Epithelial cell of esophagus (primary cell): ENCODE measurements around the gene RAPGEF1.

ENCODE experiments used
- DNase-seq: peaks from one replicate; pipeline ENCODE4 v3.0.0; 2010; ENCODE audit warnings: low read depth
- H3K4me3 ChIP-seq: 2 replicates; pipeline ENCODE4 v1.5.1; 2011; ENCODE audit warnings: mild to moderate bottlenecking, low read length, control low read depth
- TF ChIP-seq, protein P1 (sequence below): IDR thresholded peaks from 2 replicates; pipeline ENCODE4 v1.5.1; 2011; ENCODE audit warnings: low read depth, mild to moderate bottlenecking, low read length, control low read depth, inconsistent platforms; ENCODE audit not compliant: insufficient read depth; ENCODE audit errors: missing control alignments

The RAPGEF1 gene

DNA sequence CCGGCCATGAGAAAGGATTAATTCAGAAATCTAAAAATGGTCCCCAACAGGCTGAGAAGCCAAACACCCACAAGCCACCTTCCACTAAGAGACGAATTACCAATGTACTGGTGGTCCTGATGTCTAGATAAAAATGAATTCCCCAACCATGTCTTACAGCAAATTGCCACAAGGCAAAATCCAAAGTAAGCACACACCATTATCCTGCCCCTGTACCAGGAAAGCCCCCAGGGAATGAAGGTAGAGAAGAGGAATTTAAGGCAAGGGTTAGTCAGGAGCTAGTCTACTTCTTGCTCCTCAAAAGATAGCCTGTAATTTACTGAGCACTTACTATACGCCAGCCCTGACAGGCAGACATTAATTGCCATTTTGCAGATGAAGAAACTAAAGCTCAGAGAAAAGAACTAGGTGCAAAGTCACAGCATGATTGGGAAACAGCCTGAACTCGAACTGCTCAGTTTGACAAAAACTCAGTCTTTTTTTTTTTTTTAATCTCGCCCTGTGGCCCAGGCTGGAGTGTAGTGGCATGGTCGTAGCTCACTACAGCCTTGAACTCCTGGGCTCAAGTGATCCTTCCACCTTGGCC is 64.3 kb downstream of the RAPGEF1 start:
- H3K4me3 ChIP-seq, result no peak overlapping the region

DNA sequence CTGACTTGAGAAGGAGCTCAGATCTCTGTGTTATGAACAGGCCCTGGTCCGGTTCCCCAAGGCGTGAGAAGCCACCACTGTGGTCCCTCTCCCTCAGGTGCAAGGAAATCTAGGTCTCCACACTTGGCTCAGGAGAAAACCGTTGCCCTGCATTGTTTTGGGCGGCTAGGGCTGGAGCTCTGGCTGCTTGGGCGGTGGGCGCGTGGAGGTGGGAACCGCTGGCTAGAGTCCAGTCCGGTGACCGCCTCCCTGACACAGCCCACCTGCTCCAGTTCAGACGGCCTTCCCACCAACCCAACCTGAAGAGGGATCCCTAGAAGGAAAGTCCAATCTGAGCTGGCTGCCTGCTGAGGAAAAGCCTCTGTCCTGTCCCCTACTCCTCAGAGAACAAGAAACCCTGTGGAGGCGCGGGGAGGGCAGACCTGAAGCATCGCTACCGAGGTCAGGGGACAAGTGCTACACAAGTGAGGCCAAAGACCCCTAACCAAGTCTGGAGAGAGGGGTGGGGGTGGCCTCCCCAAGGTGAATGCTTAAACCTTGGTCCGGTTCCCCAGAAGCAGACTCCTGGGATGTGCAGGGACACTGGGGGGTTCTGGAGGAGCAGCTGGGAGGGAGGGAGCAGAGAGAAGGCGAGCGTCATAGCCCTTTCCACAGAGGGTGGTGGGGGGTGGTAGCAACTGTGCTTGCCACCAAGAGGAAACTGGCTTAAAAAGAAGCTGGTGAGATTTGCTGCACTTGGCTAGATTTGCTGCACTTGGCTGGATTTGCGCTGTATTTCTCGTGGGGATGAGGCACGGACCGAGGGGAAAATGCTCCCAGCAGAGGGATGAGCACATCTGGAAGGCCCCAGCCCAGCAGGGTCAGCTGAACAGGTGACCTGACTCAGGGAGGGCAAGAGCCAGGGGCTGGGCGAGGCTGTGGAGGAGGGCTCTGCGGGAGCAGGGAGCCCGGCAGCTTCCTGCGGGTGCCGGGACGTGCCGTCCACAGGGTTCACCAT is 65.2 kb downstream of the RAPGEF1 start:
- H3K4me3 ChIP-seq, result no peak overlapping the region
- no peak for DNase-seq
- TF ChIP-seq, protein P1, sequence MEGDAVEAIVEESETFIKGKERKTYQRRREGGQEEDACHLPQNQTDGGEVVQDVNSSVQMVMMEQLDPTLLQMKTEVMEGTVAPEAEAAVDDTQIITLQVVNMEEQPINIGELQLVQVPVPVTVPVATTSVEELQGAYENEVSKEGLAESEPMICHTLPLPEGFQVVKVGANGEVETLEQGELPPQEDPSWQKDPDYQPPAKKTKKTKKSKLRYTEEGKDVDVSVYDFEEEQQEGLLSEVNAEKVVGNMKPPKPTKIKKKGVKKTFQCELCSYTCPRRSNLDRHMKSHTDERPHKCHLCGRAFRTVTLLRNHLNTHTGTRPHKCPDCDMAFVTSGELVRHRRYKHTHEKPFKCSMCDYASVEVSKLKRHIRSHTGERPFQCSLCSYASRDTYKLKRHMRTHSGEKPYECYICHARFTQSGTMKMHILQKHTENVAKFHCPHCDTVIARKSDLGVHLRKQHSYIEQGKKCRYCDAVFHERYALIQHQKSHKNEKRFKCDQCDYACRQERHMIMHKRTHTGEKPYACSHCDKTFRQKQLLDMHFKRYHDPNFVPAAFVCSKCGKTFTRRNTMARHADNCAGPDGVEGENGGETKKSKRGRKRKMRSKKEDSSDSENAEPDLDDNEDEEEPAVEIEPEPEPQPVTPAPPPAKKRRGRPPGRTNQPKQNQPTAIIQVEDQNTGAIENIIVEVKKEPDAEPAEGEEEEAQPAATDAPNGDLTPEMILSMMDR, result no peak

More for the DNA sequence above, 64.3 kb downstream of the RAPGEF1 start:
- DNase-seq, result no peak
- TF ChIP-seq, protein P1, result no peak

DNA sequence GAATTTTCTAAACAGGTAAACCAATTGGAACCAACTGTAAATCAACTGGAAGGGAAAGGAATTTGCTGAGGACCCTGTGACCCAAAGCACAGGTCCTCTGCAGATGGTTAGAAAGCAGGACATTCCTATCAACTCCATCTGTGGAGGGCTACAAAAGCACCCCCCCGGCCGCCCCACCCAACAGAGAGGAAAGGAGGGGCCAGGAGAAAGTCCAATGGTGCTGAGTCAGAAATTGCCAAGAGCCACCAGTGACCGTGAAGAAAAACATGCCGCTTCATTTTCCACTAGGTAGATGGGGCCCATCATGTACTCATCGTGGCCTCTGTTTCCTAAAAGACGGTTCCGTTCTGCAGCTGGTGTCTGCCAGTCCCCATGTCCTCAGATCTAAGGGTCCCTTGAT is 66.3 kb downstream of the RAPGEF1 start:
- TF ChIP-seq, protein P1, result no peak
- H3K4me3 ChIP-seq, result no peak overlapping the region
- DNase-seq, result no peak

DNA sequence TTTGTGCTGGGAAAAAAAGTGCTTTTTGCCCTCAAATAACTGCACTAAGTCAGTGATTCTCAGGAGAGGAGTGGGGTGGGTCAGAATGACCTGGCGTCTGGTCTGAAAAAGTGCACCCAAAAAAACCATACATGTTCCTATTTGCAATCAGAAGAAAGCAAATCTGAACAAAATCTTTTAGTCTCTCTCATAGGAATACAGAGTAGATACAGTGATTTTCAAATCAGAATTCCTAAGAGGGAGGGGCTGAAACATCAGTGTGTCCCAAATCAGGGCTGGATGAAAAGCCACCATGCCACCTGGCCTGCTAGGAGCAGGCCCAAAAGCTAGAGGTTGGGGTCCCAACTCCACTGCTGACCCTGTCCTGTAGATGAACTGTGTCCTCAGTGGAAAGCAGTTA is 66.8 kb downstream of the RAPGEF1 start:
- TF ChIP-seq, protein P1, result no peak
- no peak overlapping the region for H3K4me3 ChIP-seq
- no peak for DNase-seq

DNA sequence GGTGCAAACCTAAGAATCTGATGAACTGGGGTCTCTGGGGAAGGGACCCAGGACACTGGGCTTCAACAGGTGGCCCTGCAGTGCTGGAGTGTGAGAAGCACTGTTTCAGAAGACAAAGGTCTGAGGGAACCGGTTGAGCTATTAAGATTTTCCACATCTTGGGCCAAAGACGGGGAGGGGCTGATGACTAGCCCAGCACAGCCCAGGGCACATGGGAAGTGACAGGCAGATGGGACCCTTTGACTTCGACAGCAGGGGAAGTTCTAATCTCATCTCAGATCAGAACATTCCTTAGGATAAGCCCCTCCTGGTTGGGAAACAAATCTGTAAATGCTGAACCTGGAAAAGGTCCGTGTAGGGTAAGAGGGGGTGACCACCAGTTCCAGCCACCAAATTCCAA is 67.4 kb downstream of the RAPGEF1 start:
- DNase-seq, result no peak
- no peak overlapping the region for H3K4me3 ChIP-seq
- TF ChIP-seq, protein P1, result no peak

DNA sequence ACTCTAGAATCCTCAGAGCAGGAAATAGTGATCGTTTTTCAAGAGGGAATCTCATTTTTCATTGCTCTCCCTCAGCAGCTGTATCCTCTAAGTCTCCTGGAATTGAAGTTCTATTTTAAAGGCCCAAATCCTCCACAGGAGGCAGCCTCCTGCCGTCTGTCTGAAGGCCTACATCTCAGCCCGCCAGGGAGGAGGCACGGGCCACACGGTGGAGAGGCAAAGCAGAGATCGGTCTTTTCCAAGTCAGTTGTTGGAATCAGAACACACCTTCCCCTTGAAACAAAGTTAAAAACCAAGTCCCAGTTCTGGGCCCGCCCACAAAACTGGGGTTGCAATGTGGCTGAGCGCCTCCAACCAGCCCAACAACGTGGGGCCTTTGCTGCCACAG is 68.7 kb downstream of the RAPGEF1 start:
- H3K4me3 ChIP-seq, result no peak overlapping the region
- no peak for DNase-seq

More for the DNA sequence above, 68.7 kb downstream of the RAPGEF1 start:
- TF ChIP-seq, protein P1, result no peak
